ENCODE results near the gene MAST4. TPM values are rescaled to one million over a fixed set of nuclear protein-coding genes. Genes with fewer than 3 reads are reported as not detected.
A peak's percentile ranks its signal among the peaks of the same experiment; 100 is the strongest.

Gene MAST4
- total and polyA plus RNA-seq, 2 of the 13 experiments (the other 11 are each of a cell fraction or from before 2014, with no cell fraction given), result 3.4 to 3.7 TPM

GRCh38 chr5:67215519-67216471, 619.6 kb downstream of the MAST4 start (continued):
- TF ChIP-seq ELF3 (CRISPR knock-in tag; IDR thresholded peaks at IDR 0.05) (peak; percentile 92), NRL (CRISPR knock-in tag; IDR thresholded peaks at IDR 0.05; ENCODE audit: borderline replicate concordance) (no peak), HOXA9 (CRISPR knock-in tag; IDR thresholded peaks at IDR 0.05; ENCODE audit: borderline replicate concordance) (0 out of 2 replicates have a peak, but pooled peaks have one; percentile 66), ZNF331 (CRISPR knock-in tag; IDR thresholded peaks at IDR 0.05) (peak; percentile 35; the same call in 1 of the 2 replicates), MXD4 (CRISPR knock-in tag; IDR thresholded peaks at IDR 0.05) (0 out of 2 replicates have a peak, but pooled peaks have one; percentile 36), SIN3A (IDR thresholded peaks at IDR 0.05; ENCODE audit: borderline replicate concordance, low read depth, low read length) (0 out of 2 replicates have a peak, but pooled peaks have one; percentile 52), SSRP1 (CRISPR knock-in tag; IDR thresholded peaks at IDR 0.05) (no peak), SOX6 (IDR thresholded peaks at IDR 0.05) (no peak), SOX6 (CRISPR knock-in tag; IDR thresholded peaks at IDR 0.05) (peak; percentile 41; the same call in 1 of the 2 replicates), DPF2 (CRISPR knock-in tag; IDR thresholded peaks at IDR 0.05; ENCODE audit: borderline replicate concordance, low read depth) (0 out of 2 replicates have a peak, but pooled peaks have one; percentile 24), ZNF761 (CRISPR knock-in tag; conservative IDR thresholded peaks at IDR 0.05) (peak; percentile 58; the same call in 1 of the 2 replicates), ZNF143 (CRISPR knock-in tag; IDR thresholded peaks at IDR 0.05) (0 out of 2 replicates have a peak, but pooled peaks have one; percentile 31), KMT2A (CRISPR knock-in tag; IDR thresholded peaks at IDR 0.05) (0 out of 2 replicates have a peak, but pooled peaks have one; percentile 45), ZNF768 (CRISPR knock-in tag; IDR thresholded peaks at IDR 0.05) (peak; percentile 47; the same call in 1 of the 2 replicates), NONO (IDR thresholded peaks at IDR 0.05) (no peak), NONO (CRISPR knock-in tag; conservative IDR thresholded peaks at IDR 0.05) (peak; percentile 48; the same call in 1 of the 2 replicates), TCF7 (IDR thresholded peaks at IDR 0.05; ENCODE audit: low read depth) (peak; percentile 15; the same call in 1 of the 2 replicates), ARID5B (CRISPR knock-in tag; IDR thresholded peaks at IDR 0.05) (peak; percentile 77), FOXP1 (IDR thresholded peaks at IDR 0.05) (no peak), FOXP1 (CRISPR knock-in tag; IDR thresholded peaks at IDR 0.05) (peak; percentile 42; the same call in 1 of the 2 replicates), LBX2 (CRISPR knock-in tag; IDR thresholded peaks at IDR 0.05; ENCODE audit: borderline replicate concordance) (peak; percentile 73; the same call in 1 of the 2 replicates), EEA1 (CRISPR knock-in tag; IDR thresholded peaks at IDR 0.05; ENCODE audit: borderline replicate concordance) (no peak)
- TF ChIP-seq, protein P1, sequence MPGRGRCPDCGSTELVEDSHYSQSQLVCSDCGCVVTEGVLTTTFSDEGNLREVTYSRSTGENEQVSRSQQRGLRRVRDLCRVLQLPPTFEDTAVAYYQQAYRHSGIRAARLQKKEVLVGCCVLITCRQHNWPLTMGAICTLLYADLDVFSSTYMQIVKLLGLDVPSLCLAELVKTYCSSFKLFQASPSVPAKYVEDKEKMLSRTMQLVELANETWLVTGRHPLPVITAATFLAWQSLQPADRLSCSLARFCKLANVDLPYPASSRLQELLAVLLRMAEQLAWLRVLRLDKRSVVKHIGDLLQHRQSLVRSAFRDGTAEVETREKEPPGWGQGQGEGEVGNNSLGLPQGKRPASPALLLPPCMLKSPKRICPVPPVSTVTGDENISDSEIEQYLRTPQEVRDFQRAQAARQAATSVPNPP (CRISPR knock-in tag; IDR thresholded peaks at IDR 0.05), result 0 out of 2 replicates have a peak, but pooled peaks have one; percentile 28

All from HepG2 (cell line).